SK-N-SH (cell line): ENCODE results near the gene SCUBE3. TPM values are rescaled to one million over a fixed set of nuclear protein-coding genes. Genes with fewer than 3 reads are reported as not detected.

ENCODE experiments used
- CTCF ChIA-PET: fragments of 300-600, 350-600 bp; formaldehyde crosslinking; extraction: SDS; loops from one replicate; lab custom pipeline; 2021; lab: Yijun Ruan, JAX
- POLR2A ChIA-PET: fragments of 350-600 bp; sonication (Branson Sonifier 250); formaldehyde crosslinking; extraction: SDS; loops from one replicate; lab custom pipeline; 2020; ENCODE audit warnings: antibody characterized with exemption, inconsistent platforms; lab: Yijun Ruan, JAX
- DNase-seq: peaks from one replicate; pipeline ENCODE4 v3.0.0; 2012
- H2AFZ ChIP-seq: fragments of 200-600 bp; sonication (generic); 2 replicates; pipeline ENCODE4 v1.8.1; 2016; ENCODE audit warnings: antibody characterized with exemption, mild to moderate bottlenecking, low read depth
- H3F3A ChIP-seq: fragments of 200-600 bp; sonication (generic); replicated peaks from 2 replicates; pipeline ENCODE3; 2016; ENCODE audit warnings: antibody characterized with exemption, mild to moderate bottlenecking; ENCODE audit not compliant: insufficient read depth
- H3K27ac ChIP-seq, 2 experiments: fragments of 200-500 bp in 1 of 2; fragments of 200-600 bp in 1 of 2; sonication (Bioruptor generic) in 1 of 2; sonication (generic), shearing (Covaris generic) in 1 of 2; 2 replicates each; pipeline versions ENCODE4 v1.5.1 to v1.6.1; 2014 to 2016; ENCODE audit warnings: low read depth in 2 of 2, inconsistent platforms in 1 of 2, low read length in 1 of 2, mild to moderate bottlenecking in 1 of 2, mixed read lengths in 1 of 2
- H3K27me3 ChIP-seq: fragments of 200-600 bp; sonication (generic), shearing (Covaris generic); 2 replicates; pipeline ENCODE4 v1.6.1; 2016; ENCODE audit warnings: mixed run types; ENCODE audit not compliant: insufficient read depth
- H3K36me3 ChIP-seq, 2 experiments: fragments of 200-500 bp in 1 of 2; fragments of 200-600 bp in 1 of 2; sonication (Bioruptor generic) in 1 of 2; sonication (generic) in 1 of 2; replicated peaks in 1 of 2; 2 replicates each; pipeline versions ENCODE3 to v1.5.1; 2014 to 2016; ENCODE audit warnings: low read length in 1 of 2, mild to moderate bottlenecking in 1 of 2; ENCODE audit not compliant: insufficient read depth in 2 of 2, control insufficient read depth in 1 of 2
- H3K4me1 ChIP-seq, 2 experiments: fragments of 200-500 bp in 1 of 2; fragments of 200-600 bp in 1 of 2; sonication (Bioruptor generic) in 1 of 2; sonication (generic), shearing (Covaris generic) in 1 of 2; 2 replicates each; pipeline versions ENCODE4 v1.5.1 to v1.6.1; 2014 to 2016; ENCODE audit warnings: low read depth in 1 of 2, low read length in 1 of 2, mixed run types in 1 of 2; ENCODE audit not compliant: insufficient read depth in 2 of 2, control insufficient read depth in 1 of 2
- H3K4me2 ChIP-seq: fragments of 200-600 bp; sonication (generic), shearing (Covaris generic); 2 replicates; pipeline ENCODE4 v1.6.1; 2017; ENCODE audit warnings: mixed run types
- H3K4me3 ChIP-seq, 2 experiments: fragments of 200-500 bp in 1 of 2; fragments of 200-600 bp in 1 of 2; sonication (Bioruptor generic) in 1 of 2; sonication (generic), shearing (Covaris generic) in 1 of 2; 2 replicates each; pipeline versions ENCODE4 v1.5.1 to v1.8.1; 2014 to 2016; ENCODE audit warnings: low read depth in 2 of 2, inconsistent platforms in 1 of 2, low read length in 1 of 2, mild to moderate bottlenecking in 1 of 2, mixed read lengths in 1 of 2, moderate library complexity in 1 of 2
- H3K79me2 ChIP-seq: fragments of 200-600 bp; sonication (generic); 2 replicates; pipeline ENCODE4 v1.8.1; 2017; ENCODE audit warnings: mild to moderate bottlenecking; ENCODE audit not compliant: insufficient read depth
- H3K9ac ChIP-seq: fragments of 200-600 bp; sonication (generic); 2 replicates; pipeline ENCODE4 v1.6.1; 2017; ENCODE audit warnings: mixed run types
- H3K9me2 ChIP-seq: fragments of 200-600 bp; sonication (generic); 2 replicates; pipeline ENCODE4 v1.6.1; 2017; ENCODE audit warnings: mixed run types
- H3K9me3 ChIP-seq: fragments of 200-600 bp; sonication (generic); 2 replicates; pipeline ENCODE4 v1.6.1; 2017; ENCODE audit warnings: mixed run types, mild to moderate bottlenecking, moderate library complexity
- H4K20me1 ChIP-seq: fragments of 200-600 bp; sonication (generic); 2 replicates; pipeline ENCODE4 v1.6.1; 2017; ENCODE audit warnings: mild to moderate bottlenecking, mixed run types; ENCODE audit not compliant: insufficient read depth
- ELF1 ChIP-seq: IDR thresholded peaks from 2 replicates; pipeline ENCODE4 v1.4.0; 2012
- FOSL2 ChIP-seq: IDR thresholded peaks from 2 replicates; pipeline ENCODE4 v1.4.0; 2012; ENCODE audit warnings: low read depth, mild to moderate bottlenecking, moderate library complexity, borderline replicate concordance
- FOXJ3 ChIP-seq: sonication (generic); formaldehyde crosslinking; IDR thresholded peaks from 2 replicates; pipeline ENCODE4 v1.5.1; 2020; ENCODE audit warnings: mild to moderate bottlenecking, missing genetic modification reagents
- GATA2 ChIP-seq: sonication (generic); formaldehyde crosslinking; IDR thresholded peaks from 2 replicates; pipeline ENCODE4 v1.5.0; 2020; ENCODE audit warnings: mild to moderate bottlenecking, missing genetic modification reagents
- NFIC ChIP-seq: IDR thresholded peaks from 2 replicates; pipeline ENCODE4 v1.4.0; 2012; ENCODE audit warnings: borderline replicate concordance
- POLR2AphosphoS5 ChIP-seq: IDR thresholded peaks from 2 replicates; pipeline ENCODE4 v1.6.1; 2012; ENCODE audit warnings: low read depth, low read length
- RCOR1 ChIP-seq: fragments of 150-350 bp; IDR thresholded peaks from 2 replicates; pipeline ENCODE4 v1.6.1; 2017; ENCODE audit warnings: antibody characterized with exemption, low read length
- RFX5 ChIP-seq: IDR thresholded peaks from 2 replicates; pipeline ENCODE4 v1.6.1; 2012; ENCODE audit warnings: mild to moderate bottlenecking, improper control_type of control experiment, low read length
- RXRA ChIP-seq: IDR thresholded peaks from 2 replicates; pipeline ENCODE4 v1.4.0; 2012; ENCODE audit warnings: low read depth, mild to moderate bottlenecking, borderline replicate concordance
- SIN3A ChIP-seq: IDR thresholded peaks from 2 replicates; pipeline ENCODE4 v1.6.1; 2012; ENCODE audit warnings: low read depth, mild to moderate bottlenecking, low read length, moderate library complexity, borderline replicate concordance
- TCF12 ChIP-seq: IDR thresholded peaks from 2 replicates; pipeline ENCODE4 v1.4.0; 2012
- TEAD4 ChIP-seq: IDR thresholded peaks from 2 replicates; pipeline ENCODE4 v1.4.0; 2012; ENCODE audit warnings: mild to moderate bottlenecking, borderline replicate concordance; ENCODE audit not compliant: insufficient read depth
- WGBS: methylation state at CpG from one replicate; pipeline ENCODE4 v1.1.6; 2017; ENCODE audit warnings: low lambda C conversion rate; 5-methylcytosine and 5-hydroxymethylcytosine counted together
- polyA plus RNA-seq, 3 experiments: library from polyadenylated mRNA; depleted of rRNA; stranded (reverse); fragments of >200 nt; gene quantifications; 2 replicates each; pipeline ENCODE4 v1.2.3, GENCODE V29; 2012
- TF ChIP-seq, protein P1 (sequence below): IDR thresholded peaks from 2 replicates; pipeline ENCODE4 v1.6.1; 2012; ENCODE audit warnings: mild to moderate bottlenecking, low read depth, low read length, moderate library complexity
- TF ChIP-seq, protein P2 (sequence below): IDR thresholded peaks from 2 replicates; pipeline ENCODE4 v1.4.0; 2012; ENCODE audit warnings: low read depth, borderline replicate concordance
- TF ChIP-seq, protein P3 (sequence below): IDR thresholded peaks from 2 replicates; pipeline ENCODE4; 2012
- TF ChIP-seq, protein P4 (sequence below): fragments of 150-350 bp; IDR thresholded peaks from 2 replicates; pipeline ENCODE4 v1.6.1; 2017; ENCODE audit warnings: antibody characterized with exemption, low read length, low read depth, borderline replicate concordance
- TF ChIP-seq, protein P5 (sequence below): IDR thresholded peaks from 2 replicates; pipeline ENCODE4 v1.4.0; 2012; ENCODE audit warnings: low read depth

The SCUBE3 gene
- polyA plus RNA-seq, 1 of the 3 experiments (the other 2 are of a cell fraction): 2.0 TPM

DNA sequence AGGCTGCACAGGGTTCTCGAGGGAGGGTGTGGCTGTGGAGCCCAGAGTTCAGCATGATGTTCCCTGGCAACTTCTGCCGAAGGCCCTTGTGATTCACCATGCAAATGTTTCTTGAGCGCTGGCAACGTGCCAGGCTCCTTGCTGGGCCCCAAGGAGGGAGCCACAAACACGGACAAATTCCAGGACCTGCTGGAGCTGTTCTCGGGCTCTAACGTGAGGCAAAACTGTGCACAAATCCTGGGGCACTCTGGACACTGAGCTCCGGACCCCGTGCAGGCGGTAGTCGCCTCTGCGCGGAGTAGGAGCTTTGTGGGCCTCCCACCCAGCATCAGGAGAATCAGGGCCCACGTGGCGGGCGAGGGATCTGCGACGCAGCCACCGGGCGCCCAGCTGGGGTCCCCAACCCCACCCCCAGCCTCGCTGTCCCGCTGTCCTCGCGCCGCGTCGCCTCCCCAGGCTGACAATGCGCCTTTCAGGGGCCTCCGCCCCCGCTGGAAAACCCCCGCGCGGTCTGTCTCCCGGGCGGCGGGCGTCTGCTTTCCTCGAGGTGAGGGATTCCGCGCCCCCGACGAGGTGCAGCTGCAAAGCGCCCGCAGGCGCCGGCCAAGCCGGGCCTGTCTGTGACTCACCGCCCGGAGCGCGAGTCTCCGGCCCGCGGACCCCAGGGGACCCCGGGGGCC is 31.7 kb upstream of the SCUBE3 start:
- 27% methylated on average over 11 of the region's 55 CpGs for WGBS
- H3K9ac ChIP-seq: peak overlapping the region; percentile 44; the same call in 1 of the 2 replicates
- H3K4me2 ChIP-seq: peak overlapping the region; percentile 71
- H3K4me1 ChIP-seq: peaks cover 0 to 30% of the 10 kb centered on the region in 2 experiments; a peak in 3 of 4 replicates
- no peaks in the 10 kb centered on the region for H4K20me1 ChIP-seq
- ChIA-PET POLR2A (no interaction called here), CTCF (interaction anchor here (0.9 to 1.0 kb wide), 2 partner anchors 22 to 42 kb away, joined by 3 read pairs; no protein-coding TSS in a partner anchor)
- no peaks in the 10 kb centered on the region for H3K9me3 ChIP-seq
- H3K9me2 ChIP-seq: no peaks in the 10 kb centered on the region
- H3K4me3 ChIP-seq: no peak overlapping the region
- H3F3A ChIP-seq: peaks cover 24% of the 10 kb centered on the region
- peak overlapping the region in 1 of 2 experiments; percentile 79; a peak in 3 of 4 replicates for H3K27ac ChIP-seq
- DNase-seq: peak; percentile 64
- TF ChIP-seq, protein P1, sequence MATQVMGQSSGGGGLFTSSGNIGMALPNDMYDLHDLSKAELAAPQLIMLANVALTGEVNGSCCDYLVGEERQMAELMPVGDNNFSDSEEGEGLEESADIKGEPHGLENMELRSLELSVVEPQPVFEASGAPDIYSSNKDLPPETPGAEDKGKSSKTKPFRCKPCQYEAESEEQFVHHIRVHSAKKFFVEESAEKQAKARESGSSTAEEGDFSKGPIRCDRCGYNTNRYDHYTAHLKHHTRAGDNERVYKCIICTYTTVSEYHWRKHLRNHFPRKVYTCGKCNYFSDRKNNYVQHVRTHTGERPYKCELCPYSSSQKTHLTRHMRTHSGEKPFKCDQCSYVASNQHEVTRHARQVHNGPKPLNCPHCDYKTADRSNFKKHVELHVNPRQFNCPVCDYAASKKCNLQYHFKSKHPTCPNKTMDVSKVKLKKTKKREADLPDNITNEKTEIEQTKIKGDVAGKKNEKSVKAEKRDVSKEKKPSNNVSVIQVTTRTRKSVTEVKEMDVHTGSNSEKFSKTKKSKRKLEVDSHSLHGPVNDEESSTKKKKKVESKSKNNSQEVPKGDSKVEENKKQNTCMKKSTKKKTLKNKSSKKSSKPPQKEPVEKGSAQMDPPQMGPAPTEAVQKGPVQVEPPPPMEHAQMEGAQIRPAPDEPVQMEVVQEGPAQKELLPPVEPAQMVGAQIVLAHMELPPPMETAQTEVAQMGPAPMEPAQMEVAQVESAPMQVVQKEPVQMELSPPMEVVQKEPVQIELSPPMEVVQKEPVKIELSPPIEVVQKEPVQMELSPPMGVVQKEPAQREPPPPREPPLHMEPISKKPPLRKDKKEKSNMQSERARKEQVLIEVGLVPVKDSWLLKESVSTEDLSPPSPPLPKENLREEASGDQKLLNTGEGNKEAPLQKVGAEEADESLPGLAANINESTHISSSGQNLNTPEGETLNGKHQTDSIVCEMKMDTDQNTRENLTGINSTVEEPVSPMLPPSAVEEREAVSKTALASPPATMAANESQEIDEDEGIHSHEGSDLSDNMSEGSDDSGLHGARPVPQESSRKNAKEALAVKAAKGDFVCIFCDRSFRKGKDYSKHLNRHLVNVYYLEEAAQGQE: no peak
- TF ChIP-seq FOSL2 (peak; percentile 48; the same call in 1 of the 2 replicates), RCOR1 (no peak), FOXJ3 (CRISPR knock-in tag) (no peak), POLR2AphosphoS5 (no peak), SIN3A (no peak), GATA2 (no peak), RFX5 (no peak), TCF12 (peak; percentile 31; the same call in 1 of the 2 replicates), ELF1 (no peak), RXRA (no peak; the same call in 1 of the 2 replicates), TEAD4 (no peak), NFIC (peak; percentile 95)
- TF ChIP-seq, protein P2, sequence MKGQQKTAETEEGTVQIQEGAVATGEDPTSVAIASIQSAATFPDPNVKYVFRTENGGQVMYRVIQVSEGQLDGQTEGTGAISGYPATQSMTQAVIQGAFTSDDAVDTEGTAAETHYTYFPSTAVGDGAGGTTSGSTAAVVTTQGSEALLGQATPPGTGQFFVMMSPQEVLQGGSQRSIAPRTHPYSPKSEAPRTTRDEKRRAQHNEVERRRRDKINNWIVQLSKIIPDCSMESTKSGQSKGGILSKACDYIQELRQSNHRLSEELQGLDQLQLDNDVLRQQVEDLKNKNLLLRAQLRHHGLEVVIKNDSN: no peak
- TF ChIP-seq, protein P3, sequence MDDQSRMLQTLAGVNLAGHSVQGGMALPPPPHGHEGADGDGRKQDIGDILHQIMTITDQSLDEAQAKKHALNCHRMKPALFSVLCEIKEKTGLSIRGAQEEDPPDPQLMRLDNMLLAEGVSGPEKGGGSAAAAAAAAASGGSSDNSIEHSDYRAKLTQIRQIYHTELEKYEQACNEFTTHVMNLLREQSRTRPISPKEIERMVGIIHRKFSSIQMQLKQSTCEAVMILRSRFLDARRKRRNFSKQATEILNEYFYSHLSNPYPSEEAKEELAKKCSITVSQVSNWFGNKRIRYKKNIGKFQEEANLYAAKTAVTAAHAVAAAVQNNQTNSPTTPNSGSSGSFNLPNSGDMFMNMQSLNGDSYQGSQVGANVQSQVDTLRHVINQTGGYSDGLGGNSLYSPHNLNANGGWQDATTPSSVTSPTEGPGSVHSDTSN: no peak
- TF ChIP-seq, protein P4, sequence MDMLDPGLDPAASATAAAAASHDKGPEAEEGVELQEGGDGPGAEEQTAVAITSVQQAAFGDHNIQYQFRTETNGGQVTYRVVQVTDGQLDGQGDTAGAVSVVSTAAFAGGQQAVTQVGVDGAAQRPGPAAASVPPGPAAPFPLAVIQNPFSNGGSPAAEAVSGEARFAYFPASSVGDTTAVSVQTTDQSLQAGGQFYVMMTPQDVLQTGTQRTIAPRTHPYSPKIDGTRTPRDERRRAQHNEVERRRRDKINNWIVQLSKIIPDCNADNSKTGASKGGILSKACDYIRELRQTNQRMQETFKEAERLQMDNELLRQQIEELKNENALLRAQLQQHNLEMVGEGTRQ: no peak
- TF ChIP-seq, protein P5, sequence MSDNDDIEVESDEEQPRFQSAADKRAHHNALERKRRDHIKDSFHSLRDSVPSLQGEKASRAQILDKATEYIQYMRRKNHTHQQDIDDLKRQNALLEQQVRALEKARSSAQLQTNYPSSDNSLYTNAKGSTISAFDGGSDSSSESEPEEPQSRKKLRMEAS: peak; percentile 26; the same call in 1 of the 2 replicates
- no peaks in the 10 kb centered on the region for H3K27me3 ChIP-seq
- H2AFZ ChIP-seq: 0 out of 2 replicates have a peak overlapping the region, but pooled peaks have one; percentile 25
- H3K79me2 ChIP-seq: no peaks in the 10 kb centered on the region
- H3K36me3 ChIP-seq: no peaks in the 10 kb centered on the region
